GM18868 (cell line): ENCODE data around the gene SLC23A1.
A peak's percentile ranks its signal among the peaks of the same experiment; 100 is the strongest.
"Not testable (repeated sequence)": the region's sequence is repeated elsewhere in the genome, so short reads cannot be mapped to it uniquely, and the experiment has no call there.

Experiments
- ATAC-seq: cut with Tn5 transposase; IDR thresholded peaks from one replicate; pipeline ENCODE4 v1.9.1; 2021; ENCODE audit warnings: mild to moderate bottlenecking, moderate library complexity; ENCODE audit not compliant: unreplicated experiment

The SLC23A1 gene

GRCh38 chr5:139390639-139391569 is 7.8 kb upstream of the SLC23A1 start:
- no peak for ATAC-seq

GRCh38 chr5:139389701-139390638 is 6.9 kb upstream of the SLC23A1 start, which contains the start of gene MZB1:
TSS of gene MZB1 (minus strand) at chr5:139389913. CDS start at chr5:139389856, 57 bp downstream.
- peak; percentile 46 for ATAC-seq

GRCh38 chr5:139388198-139388821 is 5.2 kb upstream of the SLC23A1 start:
- no peak for ATAC-seq

GRCh38 chr5:139387611-139388197 is 4.6 kb upstream of the SLC23A1 start:
- ATAC-seq = no peak

GRCh38 chr5:139386956-139387355 is 3.9 kb upstream of the SLC23A1 start:
- ATAC-seq = not testable (repeated sequence)

GRCh38 chr5:139386050-139386438 is 2.9 kb upstream of the SLC23A1 start:
- no peak for ATAC-seq

GRCh38 chr5:139385061-139386049 is 2.3 kb upstream of the SLC23A1 start:
- no peak for ATAC-seq

GRCh38 chr5:139384591-139385051 is 1.5 kb upstream of the SLC23A1 start:
- ATAC-seq = no peak

GRCh38 chr5:139383993-139384590 is 995 bp upstream of the SLC23A1 start:
- no peak for ATAC-seq

GRCh38 chr5:139382807-139383206 is 290 bp downstream of the SLC23A1 start:
- ATAC-seq = no peak

GRCh38 chr5:139381837-139382761 is 998 bp downstream of the SLC23A1 start:
- ATAC-seq = no peak

- no peak for ATAC-seq
Measured at GRCh38 chr5:139379626-139380449, 3.3 kb downstream of the SLC23A1 start.

GRCh38 chr5:139378941-139379361 is 4.1 kb downstream of the SLC23A1 start:
- ATAC-seq = no peak

GRCh38 chr5:139378101-139378825 is 4.8 kb downstream of the SLC23A1 start:
- no peak for ATAC-seq

- no peak for ATAC-seq
Measured at GRCh38 chr5:139377226-139377625, 5.9 kb downstream of the SLC23A1 start.

GRCh38 chr5:139376364-139376763 is 6.7 kb downstream of the SLC23A1 start:
- no peak for ATAC-seq
